Activated CD4-positive, alpha-beta T cell treated with anti-CD3 and anti-CD28 coated beads for 36 hours (primary cell): Measurements from ENCODE around the gene CDC42EP3. TPM values are rescaled to one million over a fixed set of nuclear protein-coding genes. Genes with fewer than 3 reads are reported as not detected.
A peak's percentile ranks its signal among the peaks of the same experiment; 100 is the strongest.

Source experiments
- ATAC-seq: fragments of 200-7000 bp; cut with Tn5 transposase; one replicate; pipeline ENCODE4 v1.10.0; 2021; ENCODE audit warnings: mild to moderate bottlenecking, moderate library complexity
- CTCF ChIA-PET: fragments of 350-600 bp; sonication (Branson Sonifier 250); formaldehyde crosslinking; loops from one replicate; lab custom pipeline; 2021; ENCODE audit warnings: antibody characterized with exemption; lab: Charles Lee
- POLR2A ChIA-PET: fragments of 350-600 bp; sonication (Branson Sonifier 250); formaldehyde crosslinking; loops from one replicate; lab custom pipeline; 2021; ENCODE audit warnings: antibody characterized with exemption, inconsistent platforms; lab: Charles Lee
- DNase-seq: peaks from one replicate; pipeline ENCODE4 v3.0.0-alpha.2; 2020
- H3K27ac Mint-ChIP-seq: one replicate; pipeline ENCODE4 v1.8.0; 2021; ENCODE audit warnings: mixed read lengths
- H3K27me3 Mint-ChIP-seq: one replicate; pipeline ENCODE4 v1.8.0; 2021; ENCODE audit warnings: mixed read lengths
- H3K36me3 Mint-ChIP-seq: one replicate; pipeline ENCODE4 v1.8.0; 2021; ENCODE audit warnings: low read depth, mixed read lengths
- H3K4me1 Mint-ChIP-seq: one replicate; pipeline ENCODE4 v1.8.0; 2021; ENCODE audit warnings: mixed read lengths
- H3K4me3 Mint-ChIP-seq: one replicate; pipeline ENCODE4 v1.8.0; 2021; ENCODE audit warnings: mild to moderate bottlenecking, moderate library complexity, mixed read lengths
- H3K9me3 Mint-ChIP-seq: one replicate; pipeline ENCODE4 v1.8.0; 2021; ENCODE audit warnings: low read depth, mixed read lengths
- intact Hi-C, 2 experiments: fragments of 100-400 bp; cut with DNase I in 1 of 2; cut with micrococcal nuclease in 1 of 2; formaldehyde crosslinking; loops; one replicate each; pipeline versions ENCODE4 v1.14.2 to v1.15.1; 2022 to 2024; cut with DNase I, micrococcal nuclease
- total RNA-seq, 2 experiments: library from RNA; stranded (reverse); gene quantifications; one replicate each; pipeline ENCODE4 v1.2.3, GENCODE V29; 2021

CDC42EP3 gene
- total RNA-seq, 2 experiments from 2014 or later = 16.4 to 25.2 TPM

- peaks cover 58% of the 10 kb centered on the region for H3K4me1 Mint-ChIP-seq
- ChIA-PET POLR2A (interaction anchor here (0.7 to 2.2 kb wide), 2 partner anchors 15 to 97 kb away, joined by 5 to 6 read pairs; no protein-coding TSS in a partner anchor), CTCF (interaction anchor here (0.5 to 1.5 kb wide), 5 partner anchors 11 to 274 kb away, joined by 3 to 5 read pairs (median 3); no protein-coding TSS in a partner anchor)
- H3K9me3 Mint-ChIP-seq = no peaks in the 10 kb centered on the region
- no peaks in the 10 kb centered on the region for H3K27me3 Mint-ChIP-seq
- ATAC-seq = no peak
- intact Hi-C loops = no loop called here
- peak overlapping the region; percentile 81 for H3K27ac Mint-ChIP-seq
- DNase-seq = no peak
- H3K36me3 Mint-ChIP-seq = peaks cover 13% of the 10 kb centered on the region
- peak overlapping the region; percentile 83 for H3K4me3 Mint-ChIP-seq
These were observed 2.0 kb downstream of the CDC42EP3 start for GRCh38 chr2:37669446-37669845.

DNA sequence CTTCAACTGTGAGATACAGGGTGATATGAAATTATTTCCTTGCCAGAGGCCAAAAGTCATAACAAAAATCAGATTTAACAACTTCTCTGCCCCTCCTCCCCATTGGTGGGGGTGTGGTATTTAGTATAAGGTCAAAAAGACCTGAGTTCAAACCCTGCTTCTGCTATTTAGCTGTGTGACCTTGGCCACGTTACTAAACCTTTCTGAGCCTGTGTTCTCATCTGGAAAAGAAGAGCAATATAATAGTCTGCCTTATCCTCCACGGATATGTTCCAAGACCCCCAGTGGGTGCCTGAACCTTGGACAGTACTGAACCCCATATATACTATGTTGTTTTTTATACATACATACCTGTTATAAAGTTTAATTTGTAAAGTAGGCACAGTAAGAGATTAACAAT lies 3.7 kb downstream of the CDC42EP3 start:
- intact Hi-C loops = no loop called here
- H3K4me1 Mint-ChIP-seq = peaks cover 65% of the 10 kb centered on the region
- H3K27me3 Mint-ChIP-seq = no peaks in the 10 kb centered on the region
- POLR2A ChIA-PET = no interaction called here
- no peaks in the 10 kb centered on the region for H3K9me3 Mint-ChIP-seq
- DNase-seq (no peak), ATAC-seq (no peak)
- CTCF ChIA-PET = no interaction called here
- H3K36me3 Mint-ChIP-seq = peaks cover 22% of the 10 kb centered on the region
- no peak overlapping the region for H3K27ac Mint-ChIP-seq
- H3K4me3 Mint-ChIP-seq = no peak overlapping the region

DNA sequence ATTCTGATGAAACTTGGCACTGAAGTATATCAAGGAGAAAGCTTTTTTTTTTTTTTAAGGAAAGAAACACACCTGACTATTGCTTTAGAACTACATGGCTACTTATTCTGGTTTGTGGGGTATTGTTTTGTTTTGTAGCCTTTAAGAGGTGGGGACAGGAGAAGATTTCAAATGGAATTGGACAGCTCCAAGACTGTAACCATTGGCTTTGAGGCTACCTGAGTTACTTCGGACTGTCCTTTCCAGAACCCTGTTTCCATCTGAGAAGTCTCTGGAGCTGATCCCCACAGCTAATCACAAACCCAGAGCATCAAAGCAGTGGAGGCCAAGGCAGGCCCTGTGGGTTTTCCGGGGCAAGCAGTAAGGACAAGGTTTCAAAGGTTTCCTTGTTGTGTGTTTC lies 4.7 kb downstream of the CDC42EP3 start:
- ATAC-seq = no peak

DNA sequence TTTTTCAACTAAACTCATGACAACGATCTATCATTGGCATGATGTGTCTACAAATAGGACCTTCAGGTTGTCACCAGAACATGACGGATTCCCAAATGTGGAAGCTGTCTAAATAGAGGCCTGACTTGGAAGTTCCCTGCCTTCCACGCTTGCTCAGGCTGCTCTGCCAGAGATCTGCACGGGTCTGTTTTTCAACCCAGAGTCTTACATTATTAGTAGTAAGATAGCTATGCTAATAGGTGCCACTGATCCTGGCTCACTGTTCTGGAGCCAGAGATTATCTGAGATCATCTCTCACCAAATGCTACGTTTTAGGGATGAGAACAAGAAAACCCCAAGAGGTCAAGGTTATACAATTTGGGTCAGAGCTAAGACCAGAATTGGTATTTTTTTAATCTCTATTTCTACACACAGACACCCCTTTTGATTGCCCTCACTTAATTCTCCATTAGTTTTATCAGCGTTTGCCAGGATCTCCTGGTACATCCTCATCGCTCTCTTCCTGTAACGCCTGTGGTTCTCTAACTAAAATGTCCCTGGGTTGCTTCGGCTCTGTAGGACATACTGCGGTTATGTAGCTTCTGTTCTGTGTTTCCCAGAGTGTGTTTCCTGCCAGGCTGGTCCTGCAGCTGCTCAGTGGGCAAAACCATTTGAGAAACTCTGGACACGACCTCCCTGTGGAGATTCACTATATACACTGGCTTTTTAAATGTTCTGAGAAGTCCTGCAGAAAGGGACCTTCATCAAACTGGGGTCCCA lies 5.7 kb downstream of the CDC42EP3 start:
- H3K9me3 Mint-ChIP-seq = no peaks in the 10 kb centered on the region
- H3K27me3 Mint-ChIP-seq = no peaks in the 10 kb centered on the region
- DNase-seq = no peak
- no peak overlapping the region for H3K4me3 Mint-ChIP-seq
- ChIA-PET CTCF (interaction anchor here (0.8 to 1.0 kb wide), 3 partner anchors 17 to 269 kb away, joined by 3 read pairs; no protein-coding TSS in a partner anchor), POLR2A (interaction anchor here (0.6 kb wide), 1 partner anchor 175 kb away, joined by 3 read pairs; no protein-coding TSS in a partner anchor)
- H3K36me3 Mint-ChIP-seq = peaks cover 29% of the 10 kb centered on the region
- no peak overlapping the region for H3K27ac Mint-ChIP-seq
- no peak for ATAC-seq
- peaks cover 76% of the 10 kb centered on the region for H3K4me1 Mint-ChIP-seq
- intact Hi-C loops = no loop called here

More for the DNA sequence above, 4.7 kb downstream of the CDC42EP3 start:
- Mint-ChIP-seq H3K4me1 (peaks cover 68% of the 10 kb centered on the region), H3K4me3 (no peak overlapping the region), H3K36me3 (peaks cover 27% of the 10 kb centered on the region), H3K27ac (no peak overlapping the region), H3K9me3 (no peaks in the 10 kb centered on the region), H3K27me3 (no peaks in the 10 kb centered on the region)
- DNase-seq = no peak
- ChIA-PET CTCF (interaction anchor here (0.8 kb wide), 1 partner anchor 18 kb away, joined by 3 read pairs; no protein-coding TSS in a partner anchor), POLR2A (interaction anchor here (0.5 to 0.6 kb wide), 2 partner anchors 51 to 174 kb away, joined by 3 read pairs; no protein-coding TSS in a partner anchor)
- intact Hi-C loops = no loop called here

DNA sequence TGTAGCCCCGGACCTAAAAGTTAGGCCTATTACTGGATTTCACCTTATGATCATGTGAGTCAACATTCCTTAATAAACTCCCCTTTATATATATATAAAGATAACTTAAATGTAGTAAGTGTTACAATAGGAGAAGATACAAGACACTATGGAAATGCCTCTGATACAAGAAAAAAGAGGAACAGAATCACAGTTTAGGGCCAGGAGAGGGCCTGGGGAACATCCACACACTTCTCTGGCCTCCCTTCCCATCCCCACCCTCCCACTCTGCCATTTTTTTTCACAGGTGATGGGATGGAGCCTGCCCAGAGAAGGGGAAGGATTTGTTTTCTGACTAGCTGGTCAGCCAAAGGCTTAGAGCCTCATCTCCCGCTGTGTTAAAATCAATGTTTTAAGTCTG lies 6.4 kb downstream of the CDC42EP3 start:
- ATAC-seq (no peak), DNase-seq (no peak)
- Mint-ChIP-seq H3K27me3 (no peaks in the 10 kb centered on the region), H3K27ac (no peak overlapping the region), H3K9me3 (no peaks in the 10 kb centered on the region), H3K4me3 (no peak overlapping the region), H3K4me1 (peaks cover 79% of the 10 kb centered on the region), H3K36me3 (peaks cover 29% of the 10 kb centered on the region)
- POLR2A ChIA-PET = no interaction called here
- CTCF ChIA-PET = interaction anchor here (0.8 to 1.0 kb wide), 3 partner anchors 18 to 268 kb away, joined by 3 read pairs; no protein-coding TSS in a partner anchor
- intact Hi-C loops = no loop called here

- ChIA-PET CTCF (no interaction called here), POLR2A (no interaction called here)
- Mint-ChIP-seq H3K9me3 (no peaks in the 10 kb centered on the region), H3K4me3 (no peak overlapping the region), H3K4me1 (peaks cover 79% of the 10 kb centered on the region), H3K36me3 (peaks cover 26% of the 10 kb centered on the region), H3K27me3 (no peaks in the 10 kb centered on the region), H3K27ac (peak overlapping the region; percentile 7)
- DNase-seq = no peak
- intact Hi-C loops = no loop called here
- ATAC-seq = no peak
These were observed 7.2 kb downstream of the CDC42EP3 start for GRCh38 chr2:37664231-37664643.

- no peak overlapping the region for H3K4me3 Mint-ChIP-seq
- no peak overlapping the region for H3K27ac Mint-ChIP-seq
- intact Hi-C loops = no loop called here
- no peak for DNase-seq
- peaks cover 2% of the 10 kb centered on the region for H3K9me3 Mint-ChIP-seq
- ChIA-PET CTCF (interaction anchor here (0.6 to 1.2 kb wide), 2 partner anchors 15 to 266 kb away, joined by 3 read pairs; no protein-coding TSS in a partner anchor), POLR2A (no interaction called here)
- H3K4me1 Mint-ChIP-seq = peaks cover 79% of the 10 kb centered on the region
- peaks cover 30% of the 10 kb centered on the region for H3K36me3 Mint-ChIP-seq
- no peaks in the 10 kb centered on the region for H3K27me3 Mint-ChIP-seq
- ATAC-seq = no peak
These were observed 8.1 kb downstream of the CDC42EP3 start for GRCh38 chr2:37663390-37663789.

GRCh38 chr2:37659723-37660122 lies 11.7 kb downstream of the CDC42EP3 start:
- intact Hi-C loops = no loop called here
- H3K27ac Mint-ChIP-seq = peak overlapping the region; percentile 43
- CTCF ChIA-PET = interaction anchor here (0.9 to 1.0 kb wide), 2 partner anchors 10 to 263 kb away, joined by 4 to 5 read pairs; no protein-coding TSS in a partner anchor
- H3K4me1 Mint-ChIP-seq = peaks cover 84% of the 10 kb centered on the region
- peaks cover 2% of the 10 kb centered on the region for H3K9me3 Mint-ChIP-seq
- ATAC-seq = no peak
- H3K36me3 Mint-ChIP-seq = peaks cover 32% of the 10 kb centered on the region
- H3K4me3 Mint-ChIP-seq = no peak overlapping the region
- POLR2A ChIA-PET = no interaction called here
- no peak for DNase-seq
- no peaks in the 10 kb centered on the region for H3K27me3 Mint-ChIP-seq

DNA sequence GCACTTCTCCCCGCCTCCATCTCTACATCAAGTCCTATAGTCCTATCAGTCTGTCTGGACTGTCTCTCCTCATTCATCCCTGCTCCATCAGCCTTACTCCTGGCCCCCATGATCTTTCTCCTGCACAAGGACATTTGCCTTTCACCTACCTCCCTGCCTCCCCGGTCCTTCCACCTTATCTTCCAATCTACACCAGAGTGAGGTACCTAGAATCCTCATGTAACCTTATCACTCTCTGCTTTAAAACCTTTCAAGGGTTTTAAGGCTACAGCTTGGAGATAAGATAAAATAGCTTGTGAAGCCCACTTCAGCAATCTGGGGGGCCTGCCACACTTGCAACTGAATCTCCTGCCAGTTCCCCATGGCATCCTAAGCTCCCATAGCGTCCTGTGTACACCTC lies 12.8 kb downstream of the CDC42EP3 start:
- ChIA-PET CTCF (interaction anchor here (0.6 to 1.1 kb wide), 4 partner anchors 11 to 262 kb away, joined by 3 to 4 read pairs (median 4); no protein-coding TSS in a partner anchor), POLR2A (no interaction called here)
- Mint-ChIP-seq H3K36me3 (peaks cover 29% of the 10 kb centered on the region), H3K27me3 (no peaks in the 10 kb centered on the region), H3K4me3 (no peak overlapping the region), H3K27ac (peak overlapping the region; percentile 35), H3K9me3 (peaks cover 2% of the 10 kb centered on the region), H3K4me1 (peaks cover 86% of the 10 kb centered on the region)
- no peak for ATAC-seq
- intact Hi-C loops = no loop called here
- DNase-seq = no peak

GRCh38 chr2:37657471-37657870 lies 14.0 kb downstream of the CDC42EP3 start:
- peaks cover 23% of the 10 kb centered on the region for H3K36me3 Mint-ChIP-seq
- DNase-seq (no peak), ATAC-seq (no peak)
- CTCF ChIA-PET = interaction anchor here (0.6 to 1.5 kb wide), 6 partner anchors 9 to 220 kb away, joined by 3 to 5 read pairs (median 3); no protein-coding TSS in a partner anchor
- peaks cover 2% of the 10 kb centered on the region for H3K9me3 Mint-ChIP-seq
- POLR2A ChIA-PET = no interaction called here
- intact Hi-C loops = no loop called here
- H3K27ac Mint-ChIP-seq = peak overlapping the region; percentile 83
- H3K4me1 Mint-ChIP-seq = peaks cover 90% of the 10 kb centered on the region
- H3K4me3 Mint-ChIP-seq = no peak overlapping the region
- no peaks in the 10 kb centered on the region for H3K27me3 Mint-ChIP-seq

DNA sequence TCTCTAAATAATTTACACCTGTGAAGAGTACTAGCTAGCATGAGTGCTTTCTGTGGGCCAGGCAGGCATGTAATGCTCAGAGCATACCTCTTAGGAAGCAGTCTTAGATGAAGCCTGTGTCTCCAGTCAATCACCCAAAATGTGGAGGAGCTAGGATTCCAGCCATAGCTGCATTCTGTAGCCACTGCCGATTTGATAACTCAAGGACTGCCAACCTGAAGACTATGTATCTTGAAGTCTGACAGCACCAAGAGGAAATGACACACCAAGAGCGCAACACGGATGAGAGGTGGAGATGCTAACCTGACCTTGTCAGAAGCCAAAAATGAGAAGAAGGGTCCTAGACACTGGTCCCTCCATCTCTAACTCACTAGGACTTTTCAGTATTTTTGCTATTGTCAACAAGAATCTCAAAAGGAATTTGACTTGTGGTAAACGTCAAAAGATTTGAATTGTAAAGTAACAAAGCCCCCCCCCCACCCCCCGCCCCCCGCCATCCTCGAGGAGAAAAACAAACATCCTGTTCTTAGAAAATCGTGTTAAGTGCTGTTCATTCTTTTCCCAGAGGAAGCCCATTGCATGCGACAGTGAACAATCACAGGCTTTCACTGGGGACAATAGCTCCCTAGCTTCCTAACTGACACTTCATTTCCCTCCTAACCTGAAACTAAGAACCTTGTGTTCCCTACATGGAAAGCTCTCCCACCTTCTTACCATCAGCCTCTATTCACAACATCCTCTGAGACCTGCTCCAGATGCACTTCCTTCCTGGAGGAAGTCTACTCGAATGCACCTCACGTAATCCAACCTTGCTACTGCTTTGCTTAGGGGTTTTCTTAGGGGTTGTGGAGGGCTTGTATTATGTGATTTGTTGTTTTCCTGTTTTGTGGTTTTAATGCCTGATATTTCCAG lies 14.7 kb downstream of the CDC42EP3 start:
- intact Hi-C loops = no loop called here
- no peaks in the 10 kb centered on the region for H3K27me3 Mint-ChIP-seq
- peaks cover 91% of the 10 kb centered on the region for H3K4me1 Mint-ChIP-seq
- H3K9me3 Mint-ChIP-seq = peaks cover 2% of the 10 kb centered on the region
- CTCF ChIA-PET = interaction anchor here (0.7 to 1.5 kb wide), 6 partner anchors 9 to 220 kb away, joined by 3 to 5 read pairs (median 3); no protein-coding TSS in a partner anchor
- POLR2A ChIA-PET = no interaction called here
- no peak overlapping the region for H3K4me3 Mint-ChIP-seq
- H3K27ac Mint-ChIP-seq = peak overlapping the region; percentile 83
- no peak for DNase-seq
- ATAC-seq = peak; percentile 28
- H3K36me3 Mint-ChIP-seq = peaks cover 21% of the 10 kb centered on the region
